GM21360 (cell line): ENCODE measurements around the gene ASCC3.
"Not testable (repeated sequence)": the region's sequence is repeated elsewhere in the genome, so short reads cannot be mapped to it uniquely, and the experiment has no call there.

ENCODE experiments used
- ATAC-seq: cut with Tn5 transposase; IDR thresholded peaks from one replicate; pipeline ENCODE4 v1.9.1; 2021; ENCODE audit warnings: mild to moderate bottlenecking, moderate library complexity; ENCODE audit not compliant: unreplicated experiment

The ASCC3 gene

GRCh38 chr6:100880853-100881706 is at the start of gene ASCC3:
Gene ASCC3 (minus strand): TSS chr6:100881329. CDS start chr6:100867997, 13,332 bp downstream.
- ATAC-seq = peak; percentile 96

- no peak for ATAC-seq
Measured at GRCh38 chr6:100925749-100926148, 44.6 kb upstream of the ASCC3 start.

GRCh38 chr6:100924534-100925227 is 43.6 kb upstream of the ASCC3 start:
- no peak for ATAC-seq

GRCh38 chr6:100923481-100924165 is 42.5 kb upstream of the ASCC3 start:
- ATAC-seq = no peak

GRCh38 chr6:100920028-100920605 is 39.0 kb upstream of the ASCC3 start:
- no peak for ATAC-seq

GRCh38 chr6:100918152-100918551 is 37.0 kb upstream of the ASCC3 start:
- ATAC-seq = no peak

GRCh38 chr6:100915876-100916275 is 34.7 kb upstream of the ASCC3 start:
- ATAC-seq = no peak

GRCh38 chr6:100913400-100914276 is 32.5 kb upstream of the ASCC3 start:
- ATAC-seq = no peak

GRCh38 chr6:100906325-100906724 is 25.2 kb upstream of the ASCC3 start:
- ATAC-seq = no peak

- ATAC-seq = no peak
Measured at GRCh38 chr6:100905067-100905466, 23.9 kb upstream of the ASCC3 start.

GRCh38 chr6:100904316-100904715 is 23.2 kb upstream of the ASCC3 start:
- ATAC-seq = no peak

GRCh38 chr6:100901582-100901981 is 20.5 kb upstream of the ASCC3 start:
- ATAC-seq = no peak

GRCh38 chr6:100899202-100899601 is 18.1 kb upstream of the ASCC3 start:
- ATAC-seq = no peak

- no peak for ATAC-seq
Measured at GRCh38 chr6:100897671-100898070, 16.5 kb upstream of the ASCC3 start.

GRCh38 chr6:100893743-100894142 is 12.6 kb upstream of the ASCC3 start:
- no peak for ATAC-seq

- no peak for ATAC-seq
Measured at GRCh38 chr6:100892693-100893092, 11.6 kb upstream of the ASCC3 start.

GRCh38 chr6:100892116-100892515 is 11.0 kb upstream of the ASCC3 start:
- ATAC-seq = no peak

- no peak for ATAC-seq
Measured at GRCh38 chr6:100891079-100891478, 9.9 kb upstream of the ASCC3 start.

- not testable (repeated sequence) for ATAC-seq
Measured at GRCh38 chr6:100890646-100891045, 9.5 kb upstream of the ASCC3 start.

- ATAC-seq = no peak
Measured at GRCh38 chr6:100889351-100889750, 8.2 kb upstream of the ASCC3 start.
